Lower lobe of right lung (tissue), 2 donors: ENCODE results near the gene ABL1. TPM values are rescaled to one million over a fixed set of nuclear protein-coding genes. Genes with fewer than 3 reads are reported as not detected.

Experiments
- ATAC-seq, 2 donors: fragments of 200-7000 bp; cut with Tn5 transposase; one replicate each; pipeline ENCODE4 v1.9.1; 2020 to 2022; ENCODE audit warnings: mild to moderate bottlenecking in 2 of 2, moderate library complexity in 2 of 2
- DNase-seq: peaks from one replicate; pipeline ENCODE4 v3.0.0-alpha.2; 2020
- H3K27ac ChIP-seq: fragments of 200-600 bp; one replicate; pipeline ENCODE4 v1.8.0; 2022
- H3K27me3 ChIP-seq: fragments of 200-600 bp; one replicate; pipeline ENCODE4 v1.8.0; 2022; ENCODE audit warnings: low read depth
- H3K36me3 ChIP-seq: fragments of 200-600 bp; one replicate; pipeline ENCODE4 v1.8.0; 2022; ENCODE audit warnings: mild to moderate bottlenecking
- H3K4me1 ChIP-seq: fragments of 200-600 bp; one replicate; pipeline ENCODE4 v1.8.0; 2022
- H3K4me3 ChIP-seq: fragments of 200-600 bp; one replicate; pipeline ENCODE4 v1.8.0; 2022; ENCODE audit warnings: mild to moderate bottlenecking
- H3K9me3 ChIP-seq: fragments of 200-600 bp; one replicate; pipeline ENCODE4 v1.8.0; 2022
- intact Hi-C: fragments of 100-400 bp; cut with DNase I; formaldehyde crosslinking; loops from one replicate; pipeline ENCODE4 v1.11.0; 2022
- total RNA-seq: library from RNA; stranded (reverse); fragmentation: NEBNext Ultra II Directional; extraction: Animal tissue kit (Norgen Biotek cat#: 25700); gene quantifications from one replicate; pipeline ENCODE4 v1.2.1, GENCODE V29; 2021
- TF ChIP-seq, protein P1 (sequence below): fragments of 200-600 bp; IDR thresholded peaks from one replicate; pipeline ENCODE4 v1.8.0; 2022; ENCODE audit warnings: antibody characterized with exemption, mild to moderate bottlenecking
- donor health status: DM: no; HTN: yes; CAD: no; lungs with severe emphysema.

Gene ABL1
- total RNA-seq, 1 donor from 2014 or later, result 50.2 TPM

DNA sequence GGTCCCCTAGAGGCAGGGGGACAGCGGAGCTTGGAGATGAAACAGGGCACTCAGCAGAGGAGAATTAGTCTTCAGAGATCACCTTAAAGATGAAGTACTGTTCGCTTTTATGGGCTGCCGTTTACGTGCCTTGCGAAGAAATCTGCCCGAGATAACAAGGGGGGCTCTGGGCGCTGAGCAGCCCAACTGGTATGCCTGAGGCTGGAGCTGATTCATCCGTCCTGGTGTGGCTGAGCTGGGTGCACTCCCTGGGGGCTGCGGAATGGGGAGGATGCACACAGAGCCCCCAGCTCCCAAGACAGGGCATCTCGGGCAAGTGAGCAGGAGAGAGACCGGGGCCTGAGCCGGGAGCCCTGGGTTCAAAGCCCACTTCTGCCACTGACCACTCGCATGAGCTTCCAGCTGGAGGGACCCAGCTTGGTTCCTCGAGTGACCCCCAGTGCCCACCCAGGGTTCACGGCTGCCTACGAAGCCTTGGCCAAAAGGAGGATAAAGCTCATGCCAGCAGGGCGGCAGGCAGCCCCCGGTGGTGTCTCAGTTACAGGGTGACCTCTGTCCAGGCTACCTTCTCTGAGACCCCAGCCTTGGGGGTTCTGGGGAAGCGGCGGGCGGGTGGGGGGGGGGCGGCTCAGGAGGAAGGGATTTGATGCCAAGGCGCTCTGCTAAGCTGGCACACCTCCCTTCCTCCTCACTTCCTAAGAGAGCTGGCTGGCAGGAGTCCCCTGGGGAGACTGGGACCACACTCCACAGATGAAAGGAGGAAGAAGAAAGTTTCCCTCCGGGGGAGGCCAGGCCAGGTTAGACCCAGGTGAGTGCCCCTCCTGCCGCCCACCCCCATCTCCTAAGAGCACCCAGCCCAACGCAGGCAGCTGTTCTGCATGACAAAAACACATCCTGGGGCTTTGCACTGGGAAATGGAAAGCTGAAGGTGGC is 98.3 kb downstream of the ABL1 start:
- Histone ChIP-seq H3K36me3 (no peaks in the 10 kb centered on the region), H3K27ac (no peak overlapping the region), H3K9me3 (no peaks in the 10 kb centered on the region), H3K27me3 (peaks cover 62% of the 10 kb centered on the region), H3K4me3 (no peak overlapping the region), H3K4me1 (peaks cover 14% of the 10 kb centered on the region)
- ATAC-seq (no peak), DNase-seq (no peak)
- intact Hi-C loops, result no loop called here
- TF ChIP-seq, protein P1, sequence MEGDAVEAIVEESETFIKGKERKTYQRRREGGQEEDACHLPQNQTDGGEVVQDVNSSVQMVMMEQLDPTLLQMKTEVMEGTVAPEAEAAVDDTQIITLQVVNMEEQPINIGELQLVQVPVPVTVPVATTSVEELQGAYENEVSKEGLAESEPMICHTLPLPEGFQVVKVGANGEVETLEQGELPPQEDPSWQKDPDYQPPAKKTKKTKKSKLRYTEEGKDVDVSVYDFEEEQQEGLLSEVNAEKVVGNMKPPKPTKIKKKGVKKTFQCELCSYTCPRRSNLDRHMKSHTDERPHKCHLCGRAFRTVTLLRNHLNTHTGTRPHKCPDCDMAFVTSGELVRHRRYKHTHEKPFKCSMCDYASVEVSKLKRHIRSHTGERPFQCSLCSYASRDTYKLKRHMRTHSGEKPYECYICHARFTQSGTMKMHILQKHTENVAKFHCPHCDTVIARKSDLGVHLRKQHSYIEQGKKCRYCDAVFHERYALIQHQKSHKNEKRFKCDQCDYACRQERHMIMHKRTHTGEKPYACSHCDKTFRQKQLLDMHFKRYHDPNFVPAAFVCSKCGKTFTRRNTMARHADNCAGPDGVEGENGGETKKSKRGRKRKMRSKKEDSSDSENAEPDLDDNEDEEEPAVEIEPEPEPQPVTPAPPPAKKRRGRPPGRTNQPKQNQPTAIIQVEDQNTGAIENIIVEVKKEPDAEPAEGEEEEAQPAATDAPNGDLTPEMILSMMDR, result no peak

DNA sequence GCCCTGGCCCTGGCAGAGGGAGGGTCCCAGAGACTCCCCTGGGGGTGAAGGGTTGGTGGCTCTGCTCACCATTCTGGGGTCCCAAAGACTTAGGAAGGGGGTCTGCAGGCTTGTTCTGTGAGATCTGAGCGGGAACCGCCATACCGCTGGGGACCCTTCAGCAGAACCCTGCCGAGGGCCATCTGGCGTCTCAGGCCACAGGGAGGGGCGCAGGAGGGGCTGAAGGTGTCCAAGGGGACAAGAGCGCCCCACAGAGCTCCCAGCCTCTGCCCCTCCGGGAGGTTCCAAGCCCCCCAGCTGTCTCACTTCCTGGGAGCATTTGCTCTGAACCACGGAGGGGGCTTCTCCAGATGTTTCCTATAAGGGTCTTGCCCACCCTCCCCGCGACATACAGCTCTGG is 99.2 kb downstream of the ABL1 start:
- Histone ChIP-seq H3K4me1 (peaks cover 20% of the 10 kb centered on the region), H3K27me3 (peaks cover 69% of the 10 kb centered on the region), H3K27ac (no peak overlapping the region), H3K9me3 (no peaks in the 10 kb centered on the region), H3K36me3 (no peaks in the 10 kb centered on the region), H3K4me3 (no peak overlapping the region)
- intact Hi-C loops, result no loop called here
- DNase-seq (no peak), ATAC-seq (no peak)
- TF ChIP-seq, protein P1, result no peak

DNA sequence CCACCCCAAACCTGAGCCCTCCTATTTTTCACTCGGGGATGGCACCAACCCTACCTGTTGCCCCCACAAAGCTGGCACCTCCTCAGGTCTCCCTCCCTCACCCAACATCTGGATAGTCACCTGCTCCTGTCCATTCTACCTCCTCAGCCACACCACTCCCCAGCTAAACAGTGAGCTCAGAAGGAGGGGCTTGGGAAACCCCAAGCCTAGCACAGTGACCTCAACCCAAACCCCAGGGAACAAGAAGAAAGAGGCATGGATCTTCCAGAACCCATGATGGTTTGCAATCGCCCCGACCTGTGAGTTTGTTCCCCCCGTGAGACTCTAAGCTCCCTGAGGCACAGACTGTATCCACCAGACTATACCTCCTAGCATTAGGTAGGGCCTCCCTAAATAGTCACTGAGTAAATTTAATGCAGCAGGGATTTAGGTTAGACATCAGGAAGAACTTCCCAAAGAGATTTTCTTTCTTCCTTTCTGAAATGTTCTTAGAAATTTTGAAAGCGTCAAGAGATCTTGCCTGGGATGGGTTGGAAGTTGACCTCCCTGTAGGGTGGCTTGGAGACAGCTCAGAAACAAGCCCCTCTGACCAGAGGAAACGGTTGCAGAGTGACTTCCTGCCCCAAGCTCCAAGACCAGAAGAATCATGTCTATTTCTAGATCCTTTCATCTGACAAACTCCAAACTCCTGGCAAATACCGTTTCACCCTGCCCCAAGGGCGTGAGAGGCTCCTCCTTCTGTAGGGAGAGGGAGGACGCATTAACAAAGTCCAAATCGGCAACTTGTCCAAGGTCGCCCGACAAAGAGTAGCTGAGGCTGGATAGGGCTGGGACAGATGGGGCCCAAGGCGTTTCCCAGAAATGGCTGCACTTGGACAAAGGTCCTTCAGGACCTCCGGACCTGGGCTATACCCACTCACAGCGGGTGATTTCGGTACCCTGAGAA is 99.9 kb downstream of the ABL1 start:
- intact Hi-C loops, result no loop called here
- H3K36me3 ChIP-seq, result no peaks in the 10 kb centered on the region
- TF ChIP-seq, protein P1, result no peak
- no peaks in the 10 kb centered on the region for H3K9me3 ChIP-seq
- H3K27me3 ChIP-seq, result peaks cover 76% of the 10 kb centered on the region
- ATAC-seq (no peak), DNase-seq (no peak)
- no peak overlapping the region for H3K4me3 ChIP-seq
- peaks cover 25% of the 10 kb centered on the region for H3K4me1 ChIP-seq
- H3K27ac ChIP-seq, result no peak overlapping the region

DNA sequence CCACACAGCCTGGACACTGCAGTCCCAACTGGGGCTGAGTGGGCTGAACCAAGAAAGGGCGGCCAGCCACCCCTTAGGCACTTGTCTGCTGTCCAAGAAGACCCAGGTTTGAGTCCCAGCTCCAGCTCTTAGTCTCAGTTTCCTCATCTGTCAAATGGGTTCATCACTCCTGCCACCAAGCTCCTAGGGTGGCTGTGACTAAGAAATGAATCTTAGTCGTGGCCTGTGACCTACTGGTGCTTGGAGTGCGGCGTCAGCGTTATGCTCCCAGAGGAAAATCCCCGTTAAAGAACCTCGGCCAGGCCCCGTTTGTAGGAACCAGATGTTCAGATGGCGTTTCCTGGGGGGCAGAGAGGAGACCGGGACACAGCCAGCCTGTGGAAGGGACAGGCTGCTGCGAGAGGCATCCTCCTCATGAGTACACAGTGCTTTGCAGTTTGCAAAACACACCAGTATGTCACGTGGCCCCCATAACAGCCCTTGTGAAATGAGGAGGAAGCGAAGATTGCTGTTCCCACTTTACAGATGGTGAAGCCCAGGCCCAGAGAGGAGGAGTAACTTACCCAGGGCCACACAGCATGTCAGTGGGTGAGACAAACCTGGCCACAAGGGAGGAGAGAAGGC is 100.7 kb downstream of the ABL1 start:
- H3K27me3 ChIP-seq, result peaks cover 84% of the 10 kb centered on the region
- intact Hi-C loops, result no loop called here
- no peak overlapping the region for H3K27ac ChIP-seq
- peaks cover 27% of the 10 kb centered on the region for H3K4me1 ChIP-seq
- no peaks in the 10 kb centered on the region for H3K36me3 ChIP-seq
- ATAC-seq (peak in 1 of 2 donors; percentile 16), DNase-seq (no peak)
- no peak overlapping the region for H3K4me3 ChIP-seq
- TF ChIP-seq, protein P1, result no peak
- H3K9me3 ChIP-seq, result no peaks in the 10 kb centered on the region
